Measurements from ENCODE around the gene GIGYF1.

DNA sequence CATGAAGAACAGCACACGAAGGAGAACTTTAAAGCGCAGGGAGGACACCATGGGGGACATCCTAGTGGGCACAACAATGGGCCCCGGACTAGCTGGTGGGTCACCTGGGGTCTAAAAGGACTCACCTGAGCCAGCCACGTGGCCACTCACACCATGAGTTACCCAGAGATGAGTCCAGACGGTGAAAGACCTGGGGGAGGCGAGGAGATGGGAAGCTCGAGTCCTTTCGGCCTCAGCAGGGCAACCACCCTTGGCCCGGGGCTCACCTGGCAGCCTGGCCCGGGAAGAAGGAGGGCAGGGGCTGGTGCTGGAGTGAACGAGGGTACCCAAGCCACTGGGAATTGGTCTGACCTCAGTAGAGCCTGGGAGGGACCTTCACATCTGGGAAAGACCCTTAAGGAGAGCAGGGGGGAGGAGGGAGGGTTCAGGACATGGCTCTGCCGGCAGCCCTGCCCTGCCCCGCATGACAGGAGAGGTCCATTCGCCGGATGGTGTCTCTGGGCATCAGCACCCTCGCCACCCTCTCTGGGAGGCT is 5.7 kb downstream of the GIGYF1 start:
- TF ChIP-seq, protein P1, sequence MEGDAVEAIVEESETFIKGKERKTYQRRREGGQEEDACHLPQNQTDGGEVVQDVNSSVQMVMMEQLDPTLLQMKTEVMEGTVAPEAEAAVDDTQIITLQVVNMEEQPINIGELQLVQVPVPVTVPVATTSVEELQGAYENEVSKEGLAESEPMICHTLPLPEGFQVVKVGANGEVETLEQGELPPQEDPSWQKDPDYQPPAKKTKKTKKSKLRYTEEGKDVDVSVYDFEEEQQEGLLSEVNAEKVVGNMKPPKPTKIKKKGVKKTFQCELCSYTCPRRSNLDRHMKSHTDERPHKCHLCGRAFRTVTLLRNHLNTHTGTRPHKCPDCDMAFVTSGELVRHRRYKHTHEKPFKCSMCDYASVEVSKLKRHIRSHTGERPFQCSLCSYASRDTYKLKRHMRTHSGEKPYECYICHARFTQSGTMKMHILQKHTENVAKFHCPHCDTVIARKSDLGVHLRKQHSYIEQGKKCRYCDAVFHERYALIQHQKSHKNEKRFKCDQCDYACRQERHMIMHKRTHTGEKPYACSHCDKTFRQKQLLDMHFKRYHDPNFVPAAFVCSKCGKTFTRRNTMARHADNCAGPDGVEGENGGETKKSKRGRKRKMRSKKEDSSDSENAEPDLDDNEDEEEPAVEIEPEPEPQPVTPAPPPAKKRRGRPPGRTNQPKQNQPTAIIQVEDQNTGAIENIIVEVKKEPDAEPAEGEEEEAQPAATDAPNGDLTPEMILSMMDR (IDR thresholded peaks at IDR 0.05 in 4 of 5, conservative IDR thresholded peaks at IDR 0.05 in 1 of 5), result no peak
- no peak for TF ChIP-seq POLR2A (IDR thresholded peaks at IDR 0.05)
